Ammon's horn (tissue), 1 donor: Measurements from ENCODE around the gene IL34.

Experiments
- DNase-seq: peaks from one replicate; pipeline ENCODE4 v3.0.0-alpha.2; 2016; ENCODE audit warnings: low spot score

IL34 gene

DNA sequence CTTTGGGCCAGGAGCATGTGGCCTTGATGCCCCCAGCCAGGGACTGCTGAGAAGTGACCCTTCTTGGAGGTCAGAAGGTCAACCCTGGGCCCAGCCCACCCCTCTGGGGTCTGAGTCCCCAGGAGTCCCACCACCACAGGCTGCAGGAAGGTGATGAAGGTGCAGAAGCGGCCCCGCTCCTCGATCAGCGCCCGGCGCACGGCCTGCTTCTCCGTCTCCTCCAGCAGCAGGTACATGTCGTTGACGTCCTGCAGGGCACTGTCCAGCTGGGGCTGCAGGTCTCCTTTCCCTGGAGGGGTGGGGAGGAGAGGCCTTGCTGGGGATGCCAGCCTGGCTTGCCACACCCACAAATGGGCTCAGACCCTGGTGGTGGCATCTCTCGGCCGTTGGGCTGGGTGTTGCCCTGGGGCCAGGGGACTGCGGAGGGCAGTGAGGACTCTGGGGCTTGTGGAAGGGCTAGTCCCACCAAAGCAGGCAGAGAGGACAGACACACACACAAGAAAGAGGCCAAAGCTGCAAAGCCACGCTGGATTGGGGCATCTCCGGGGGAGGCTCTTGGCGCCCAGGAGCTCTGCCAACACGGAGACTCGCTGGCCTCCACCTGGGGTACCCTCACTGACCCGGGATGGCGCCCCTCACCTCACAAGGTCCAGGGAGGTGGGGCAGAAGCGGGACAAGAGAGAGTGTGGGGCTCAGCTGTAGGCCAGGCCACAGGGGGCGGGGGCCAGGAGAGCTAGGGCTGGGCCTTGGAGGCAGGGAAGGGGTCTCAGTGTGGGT, 31.9 kb downstream of the IL34 start:
- no peak for DNase-seq

DNA sequence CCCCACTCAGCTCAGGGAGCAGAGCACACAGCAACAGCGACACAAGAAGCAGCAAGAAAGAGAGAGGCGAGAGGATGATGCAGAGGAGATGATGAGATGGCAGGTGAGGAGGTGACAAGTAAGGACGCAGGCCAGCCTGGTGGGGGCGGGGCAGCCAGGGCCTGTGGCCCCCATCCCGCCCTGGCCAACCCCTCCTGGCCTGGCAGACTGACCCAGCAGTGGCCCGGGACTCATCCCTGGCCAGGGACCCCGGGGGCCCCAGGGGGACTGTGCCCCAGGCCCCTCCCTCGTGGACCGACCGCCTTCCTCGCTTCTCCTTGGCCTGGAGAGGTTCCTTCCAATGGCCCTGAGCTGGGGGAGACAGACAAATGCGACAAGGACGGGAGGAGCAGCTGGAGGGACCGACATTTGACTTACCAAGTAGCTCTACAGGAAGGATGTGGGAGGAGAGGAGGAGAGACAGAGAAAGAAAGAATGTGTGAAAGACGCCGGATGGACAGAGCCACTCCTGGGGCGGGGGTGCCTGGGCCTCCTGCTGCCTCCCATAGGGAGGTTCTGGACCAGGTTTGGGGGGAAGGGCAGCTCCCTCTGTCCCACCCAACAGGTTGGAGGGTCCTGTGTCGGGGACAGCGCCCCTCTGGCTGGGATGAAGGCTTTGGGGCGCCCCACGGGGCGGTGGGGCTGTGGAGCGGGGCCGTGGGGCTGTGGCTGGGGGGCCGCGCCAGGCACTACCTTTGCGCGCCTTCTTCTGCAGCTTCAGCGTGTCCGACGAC, 32.7 kb downstream of the IL34 start:
- DNase-seq: no peak

DNA sequence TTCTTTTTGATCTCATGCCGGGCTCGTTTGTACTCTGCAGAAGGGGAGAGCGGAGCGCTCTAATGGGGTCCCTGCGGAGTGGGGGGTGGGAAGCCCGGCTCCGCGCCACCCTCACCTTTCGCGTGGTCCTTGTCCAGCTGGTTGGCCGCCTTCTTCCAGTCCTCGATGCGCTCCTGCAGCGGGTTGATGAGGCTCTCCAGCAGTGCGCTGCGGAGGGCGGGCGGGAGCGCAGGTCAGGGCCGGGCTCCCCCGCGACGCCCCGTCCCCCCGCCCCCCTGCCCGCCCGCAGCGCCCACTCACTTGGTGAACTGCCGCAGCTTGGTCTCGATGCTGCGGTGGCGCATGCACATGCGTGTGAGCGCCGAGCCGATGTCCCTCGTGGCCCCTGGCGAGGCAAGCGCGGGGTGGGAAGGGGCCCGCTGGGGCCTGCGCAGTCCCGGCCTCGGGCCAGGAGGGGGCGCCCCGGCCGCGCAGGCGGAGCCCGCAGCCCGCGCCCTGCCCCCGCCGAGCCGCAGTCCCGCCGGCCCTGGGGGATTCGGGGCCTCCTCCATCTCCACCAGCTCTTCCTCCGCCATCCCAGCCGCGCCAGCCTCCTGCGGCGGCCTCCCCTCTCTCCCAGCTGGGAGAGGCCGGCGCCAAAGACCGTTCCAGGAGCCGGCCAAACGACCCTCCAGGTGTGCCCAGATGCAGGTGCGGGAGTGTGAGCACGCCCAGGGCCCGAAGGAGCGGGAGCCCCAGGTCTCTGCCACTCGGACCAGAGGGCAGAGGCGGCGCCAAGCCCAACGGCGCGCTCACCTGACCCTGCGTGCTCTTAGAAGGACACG, 33.5 kb downstream of the IL34 start:
- no peak for DNase-seq

DNA sequence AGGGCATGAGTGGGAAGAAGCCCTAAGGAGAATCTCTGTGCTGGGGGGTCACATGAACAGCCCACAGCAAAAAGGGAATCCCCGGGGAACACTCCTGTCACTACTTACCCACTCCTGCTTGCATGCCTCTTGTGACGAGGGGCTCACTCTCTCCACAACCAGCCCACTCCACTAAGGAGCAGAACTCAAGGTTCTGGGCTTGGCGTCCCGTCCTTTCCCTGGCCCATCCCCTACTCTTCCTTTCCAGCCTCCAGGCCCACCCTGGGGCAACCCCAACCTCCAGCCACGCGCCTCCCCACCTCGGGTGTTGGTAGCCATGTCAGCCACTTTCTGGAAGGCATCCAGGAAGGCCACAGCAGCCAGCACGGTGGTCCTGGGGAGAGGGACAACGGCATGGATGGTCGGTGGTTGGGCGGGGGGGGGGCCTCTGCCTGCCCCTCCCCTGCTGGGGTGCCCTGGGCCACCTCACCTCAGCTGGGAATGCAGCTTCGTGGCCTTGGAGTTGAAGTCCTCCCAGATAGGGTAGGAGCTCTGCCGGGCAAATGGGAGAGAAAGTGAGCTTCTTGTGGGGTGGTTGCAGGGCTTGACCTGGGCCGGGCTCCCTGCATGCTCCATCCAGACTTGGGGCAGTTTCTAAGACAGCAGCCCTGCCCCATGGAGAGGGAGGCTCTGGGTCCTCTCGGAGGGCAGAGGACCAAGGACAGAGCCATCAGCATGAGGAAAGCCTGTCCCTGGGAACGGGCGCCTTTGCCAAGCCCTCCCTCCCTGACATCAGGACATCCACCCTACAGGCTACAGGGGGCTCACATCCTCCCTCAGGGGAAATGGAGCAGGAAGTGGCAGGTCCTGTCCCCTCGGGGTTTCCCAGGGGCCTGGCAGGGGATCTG, 34.4 kb downstream of the IL34 start:
- DNase-seq: no peak

DNA sequence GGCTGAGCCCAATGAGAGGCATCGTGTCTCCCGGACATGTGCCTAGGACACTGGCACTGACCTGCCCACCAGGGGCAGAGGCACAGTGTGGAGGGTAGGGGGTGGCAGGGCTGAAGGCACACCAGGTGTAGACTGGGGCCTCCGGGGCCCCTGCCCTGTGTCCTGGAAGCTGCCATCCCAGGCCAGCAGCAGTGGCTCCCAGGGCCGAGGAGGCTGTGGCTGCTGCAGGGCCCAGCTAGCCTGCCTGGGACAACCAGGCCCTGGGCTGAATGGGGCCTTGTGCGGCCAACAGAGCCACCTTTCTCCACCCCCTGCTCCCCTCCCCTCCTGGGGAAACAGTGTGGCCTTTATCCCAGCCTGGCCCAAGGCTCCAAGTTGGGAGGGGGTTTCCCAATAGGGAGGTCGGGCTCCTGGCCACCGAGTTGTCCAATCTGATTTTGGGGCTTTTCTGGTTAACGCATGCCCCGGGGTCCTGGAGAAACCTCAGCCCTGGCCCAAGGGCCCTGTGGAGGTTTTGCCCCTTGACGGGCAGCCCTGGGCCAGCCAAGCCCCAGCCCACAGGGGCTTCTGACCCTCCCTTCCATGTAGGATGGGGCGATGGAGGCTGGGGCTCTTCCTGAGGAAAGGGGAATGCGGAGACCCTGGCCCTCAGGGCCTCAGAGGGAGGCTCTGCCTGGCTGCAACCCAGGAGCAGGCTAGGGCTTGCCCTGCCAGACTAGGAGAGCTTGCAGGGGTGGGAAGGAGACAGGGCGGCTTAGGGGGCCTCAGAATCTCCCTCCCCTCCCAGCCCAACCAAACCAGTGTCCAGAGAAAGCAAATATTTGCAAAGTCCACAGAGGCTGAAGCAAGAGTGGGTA, 35.3 kb downstream of the IL34 start:
- peak; percentile 94 for DNase-seq

DNA sequence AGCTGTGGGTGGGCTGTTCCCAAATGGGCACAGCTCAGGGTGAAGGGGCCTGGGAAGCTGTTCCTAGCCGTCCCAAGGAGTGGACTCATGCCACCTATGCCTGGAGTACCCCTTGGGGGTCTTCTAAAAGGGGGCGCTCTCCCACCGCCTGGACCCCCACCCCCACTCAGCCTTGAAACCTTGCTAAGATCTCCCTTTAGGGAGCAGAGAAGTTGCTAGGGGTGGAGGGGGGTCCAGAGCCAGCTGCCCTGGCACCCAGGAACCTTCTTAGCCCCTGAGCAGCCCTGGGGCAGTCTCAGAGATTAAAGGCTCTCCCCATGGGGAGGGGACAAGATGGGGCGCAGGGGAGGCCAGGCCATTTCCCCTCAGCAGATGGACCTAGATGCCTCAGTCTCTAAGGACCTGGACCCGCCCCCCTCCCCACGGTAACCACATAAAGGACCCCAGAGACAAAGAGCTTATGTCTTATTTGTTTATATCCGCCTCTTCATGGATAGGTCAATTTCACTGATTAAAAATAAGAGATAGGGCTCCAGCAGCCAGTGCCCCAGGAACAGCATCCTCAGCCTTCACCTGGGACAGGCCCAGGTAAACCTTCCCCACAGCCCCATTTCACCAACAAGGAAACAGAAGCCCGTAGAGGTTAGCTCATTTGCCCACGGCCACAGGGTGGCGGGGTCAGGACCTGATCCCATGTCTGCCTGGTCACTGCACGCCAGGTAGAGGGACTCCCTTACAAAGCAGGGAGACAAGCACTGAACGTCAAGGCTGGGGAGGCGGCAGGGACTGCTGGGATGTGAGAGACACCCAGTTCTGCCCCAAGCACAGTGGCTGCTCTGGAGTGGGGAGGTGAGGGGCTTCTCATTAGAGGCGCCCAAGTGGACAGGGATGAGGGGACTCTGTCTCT, 36.1 kb downstream of the IL34 start:
- no peak for DNase-seq

DNA sequence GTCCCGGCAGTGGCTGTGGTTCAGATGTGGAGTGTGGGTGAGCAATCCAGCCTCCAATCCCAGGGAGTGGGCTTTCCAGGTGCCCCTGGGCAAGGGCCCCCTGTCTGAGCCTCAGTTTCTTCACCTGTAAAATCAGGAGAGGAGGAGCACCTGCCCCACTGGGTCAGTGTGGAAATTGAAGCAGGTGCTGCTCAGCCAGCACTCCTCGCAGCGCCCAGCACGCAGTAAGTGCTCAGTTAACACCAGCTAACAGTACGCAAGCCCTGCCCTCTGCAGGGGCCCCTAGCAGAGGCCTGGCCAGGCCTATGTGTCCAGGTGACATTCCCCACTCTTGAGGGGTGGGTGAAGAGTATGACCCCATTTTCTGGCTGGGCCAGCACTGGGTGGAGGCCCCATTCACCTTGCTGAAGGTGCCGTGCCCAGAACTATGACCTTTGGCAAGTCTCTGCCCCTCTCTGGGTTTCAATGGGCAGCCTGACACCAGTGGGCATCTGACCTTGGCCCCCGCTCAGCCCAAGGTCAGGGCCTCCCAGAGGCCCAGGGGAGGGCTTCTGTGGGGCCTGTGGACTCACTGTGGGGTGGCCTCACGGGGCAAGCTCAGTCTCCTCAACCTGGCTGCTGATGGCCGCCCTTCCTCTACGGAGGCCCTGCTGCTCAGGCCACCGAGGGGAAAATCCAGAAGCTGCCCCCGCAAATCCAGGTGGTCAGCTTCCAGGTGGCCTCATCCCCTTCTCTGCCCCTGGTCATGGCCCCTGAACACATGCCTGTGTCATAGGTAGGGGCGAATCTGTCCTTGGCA, 37.0 kb downstream of the IL34 start:
- DNase-seq: no peak

DNA sequence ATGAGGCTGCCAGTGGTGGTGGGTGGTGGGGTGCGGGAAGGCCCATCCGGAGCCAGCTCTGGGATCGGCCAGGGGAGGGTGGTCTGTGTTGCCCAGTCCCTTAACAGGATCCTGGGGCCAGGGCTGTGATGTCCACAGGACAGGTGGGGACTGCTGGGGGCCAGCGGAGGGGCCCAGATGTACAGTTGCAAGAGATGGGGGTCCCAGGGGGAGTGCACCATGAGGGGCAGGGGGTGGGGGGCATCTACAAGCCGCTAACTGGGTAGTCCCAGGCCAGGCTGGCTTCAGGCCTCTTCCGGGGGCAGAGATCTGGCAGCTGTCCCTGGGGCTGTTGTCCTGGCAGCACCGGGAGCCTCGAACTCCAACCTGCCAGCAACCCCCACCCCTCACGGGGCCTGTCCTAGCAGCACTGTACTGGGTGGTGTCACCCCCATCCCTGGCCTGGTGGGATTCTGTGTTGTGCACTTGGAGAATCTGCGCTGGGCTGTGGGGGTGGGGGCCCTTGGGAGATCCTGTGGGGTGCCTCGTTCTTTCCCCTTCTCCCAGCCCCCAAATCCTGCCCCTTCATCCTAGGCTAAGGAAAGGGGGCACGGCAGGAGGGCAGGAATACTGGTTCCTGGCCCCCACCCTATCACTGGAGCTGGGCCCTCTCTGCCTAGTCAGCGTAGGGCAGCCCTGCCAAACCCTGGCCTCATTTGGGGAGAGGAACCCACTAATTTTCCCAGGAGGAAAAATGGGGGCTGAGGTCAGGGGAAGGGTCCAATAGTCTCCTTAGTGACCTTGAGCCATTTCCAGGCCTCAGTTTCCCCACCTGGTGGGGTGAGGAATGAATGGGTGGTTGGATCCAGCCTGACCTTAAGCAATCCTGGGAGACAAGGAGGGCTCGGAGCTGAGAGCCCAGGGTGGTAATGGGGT, 38.0 kb downstream of the IL34 start:
- no peak for DNase-seq

DNA sequence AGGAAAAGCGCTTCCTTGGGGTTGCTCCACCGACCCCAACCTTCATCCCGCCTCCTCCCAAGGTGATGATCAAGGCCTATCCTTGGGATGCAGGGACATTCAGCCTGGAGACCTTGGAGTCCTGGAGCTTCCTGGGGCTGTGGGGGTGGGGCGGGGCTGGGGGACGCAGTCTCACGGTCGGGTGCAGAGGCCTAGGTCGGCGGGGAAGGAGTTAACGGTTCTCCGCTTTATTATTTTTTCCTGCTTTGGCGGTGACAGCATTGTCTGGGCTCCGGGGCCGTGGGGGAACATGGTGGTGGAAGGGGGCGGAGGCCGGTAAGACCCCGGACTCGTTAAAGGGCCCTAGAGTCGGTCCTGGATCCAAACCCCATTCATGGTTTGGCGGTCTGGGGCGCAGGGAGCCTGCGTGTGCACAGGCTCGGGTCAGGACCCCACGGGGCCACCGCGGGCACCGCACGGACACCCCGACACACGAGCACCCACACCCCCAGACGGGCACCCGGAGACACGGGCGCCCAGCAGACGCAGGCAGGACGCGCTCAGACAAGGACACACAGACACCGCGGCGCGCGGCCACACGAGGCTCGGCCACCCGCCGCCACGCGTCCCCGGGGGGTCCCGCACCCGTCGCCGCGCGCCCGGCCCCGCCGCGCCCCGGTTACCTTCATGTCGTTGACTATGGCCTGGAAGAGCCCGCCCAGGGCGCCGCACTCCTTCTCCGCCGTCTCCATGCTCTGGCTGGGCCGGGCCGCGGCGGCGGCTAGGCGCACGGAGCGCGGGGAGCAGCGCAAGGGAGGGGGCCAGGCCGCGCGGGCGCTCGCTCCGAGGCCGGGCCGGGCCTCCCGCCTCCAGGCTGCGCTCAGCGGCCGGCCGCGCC, 38.9 kb downstream of the IL34 start:
- DNase-seq: no peak

DNA sequence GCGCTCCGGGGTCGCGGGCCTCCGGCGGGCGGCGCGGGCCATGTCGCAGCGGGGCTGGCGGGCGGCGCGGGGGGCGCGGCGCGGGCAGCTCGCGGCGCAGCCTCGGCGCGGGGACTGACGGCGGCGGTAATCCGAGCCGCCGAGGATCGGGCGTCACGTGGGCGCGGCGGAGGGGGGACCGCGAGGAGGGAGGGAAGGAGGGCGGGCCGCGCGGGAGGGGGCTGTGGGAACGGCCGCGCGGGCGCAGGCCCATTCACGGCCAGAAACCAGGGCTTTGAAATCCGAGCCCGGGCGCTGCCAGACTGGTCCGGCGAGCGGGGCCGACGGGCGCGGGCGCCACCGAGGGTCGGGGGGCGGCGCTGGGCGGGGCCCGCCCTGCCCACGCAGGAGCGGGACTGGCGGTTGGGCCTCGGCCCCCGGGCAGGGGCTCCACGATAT, 39.6 kb downstream of the IL34 start, which contains the start of gene MTSS2:
TSS of gene MTSS2 (minus strand) at position 116 of the 438 bp plus-strand sequence. CDS start 262 bp downstream, outside the sequence.
- peak; percentile 91 for DNase-seq

DNA sequence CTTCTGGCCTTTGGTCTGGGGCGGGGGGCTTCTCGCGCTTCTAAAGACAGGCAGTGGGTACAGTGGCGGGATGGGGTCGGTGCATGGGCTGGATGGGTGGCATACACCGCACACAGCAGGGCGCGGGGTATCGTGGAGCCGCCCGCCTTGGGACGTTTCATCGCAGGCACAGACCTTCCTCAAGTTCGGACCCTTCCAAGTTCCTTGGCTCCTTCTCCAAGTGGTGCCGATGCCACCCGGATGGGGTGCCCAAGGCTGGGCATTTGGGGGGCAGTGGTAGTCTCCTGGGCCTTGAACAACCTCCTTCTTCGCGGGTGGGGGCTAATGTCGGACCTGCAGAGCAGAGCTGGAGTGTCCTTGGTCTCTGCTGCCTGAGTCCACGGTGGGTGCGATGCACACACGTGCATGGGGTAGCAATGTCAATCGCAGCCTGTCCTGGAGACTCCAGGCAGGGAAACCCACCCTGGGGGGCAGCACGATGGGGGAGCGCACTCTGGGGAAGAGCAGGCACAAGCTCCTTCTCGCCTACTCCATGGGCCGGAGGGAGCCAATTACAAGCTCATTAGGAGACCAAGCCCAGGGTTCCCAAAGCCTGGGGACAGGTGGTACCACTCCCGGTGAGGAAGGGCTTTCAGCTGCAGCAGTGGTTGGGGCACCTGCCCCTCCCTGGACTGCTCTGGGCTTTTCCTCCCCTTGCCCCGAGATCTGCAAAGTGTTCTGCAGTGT, 40.2 kb downstream of the IL34 start:
- DNase-seq: no peak

DNA sequence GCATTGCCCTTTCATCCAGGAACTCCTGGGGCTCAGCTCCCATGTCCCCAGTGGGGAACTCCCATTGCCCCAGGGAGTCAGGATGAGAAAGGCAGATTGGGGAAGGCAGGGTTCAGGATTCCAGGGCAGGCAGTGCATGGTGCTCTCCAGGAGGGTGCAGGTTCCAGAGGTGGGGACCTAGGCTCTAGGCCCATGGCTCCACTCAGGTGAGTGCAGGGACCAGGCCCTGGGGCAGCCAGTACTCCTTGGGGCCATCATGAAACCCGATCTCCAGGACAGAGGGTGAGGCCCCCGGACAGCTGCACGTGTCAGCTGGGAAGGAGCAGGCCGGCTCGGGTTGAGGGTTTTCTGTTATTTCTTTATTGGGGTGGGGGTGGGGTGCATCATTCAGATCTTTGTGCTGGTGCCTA, 40.7 kb downstream of the IL34 start:
- DNase-seq: no peak

DNA sequence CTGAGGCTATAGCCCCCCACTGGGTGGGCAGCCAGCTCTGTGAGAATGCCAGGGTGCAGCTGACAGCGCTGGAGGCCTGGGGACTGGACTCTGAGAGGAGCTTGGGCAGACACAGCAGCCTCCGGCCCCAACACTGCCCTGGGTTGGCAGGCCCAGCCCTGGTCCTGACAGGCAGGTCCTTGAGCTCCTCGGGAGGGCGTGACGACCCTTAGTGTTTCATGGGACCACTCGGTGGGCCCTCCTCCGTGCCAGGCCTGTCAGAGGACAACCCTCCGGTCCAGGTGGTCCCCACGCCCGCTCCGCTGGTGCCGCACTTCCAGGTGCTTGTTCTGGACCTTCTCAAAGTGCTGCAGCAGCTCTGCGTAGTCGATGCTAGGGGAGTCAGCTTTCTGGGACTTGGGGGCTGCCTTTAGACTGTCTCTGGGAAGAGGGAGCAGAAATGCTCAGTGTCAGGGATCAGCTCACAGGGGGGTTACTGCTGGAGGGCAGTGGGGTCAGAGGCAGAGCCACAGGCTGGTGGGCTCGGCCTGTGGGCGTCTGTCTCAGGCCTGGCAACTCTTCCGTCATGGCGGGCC, 41.4 kb downstream of the IL34 start:
- DNase-seq: no peak

DNA sequence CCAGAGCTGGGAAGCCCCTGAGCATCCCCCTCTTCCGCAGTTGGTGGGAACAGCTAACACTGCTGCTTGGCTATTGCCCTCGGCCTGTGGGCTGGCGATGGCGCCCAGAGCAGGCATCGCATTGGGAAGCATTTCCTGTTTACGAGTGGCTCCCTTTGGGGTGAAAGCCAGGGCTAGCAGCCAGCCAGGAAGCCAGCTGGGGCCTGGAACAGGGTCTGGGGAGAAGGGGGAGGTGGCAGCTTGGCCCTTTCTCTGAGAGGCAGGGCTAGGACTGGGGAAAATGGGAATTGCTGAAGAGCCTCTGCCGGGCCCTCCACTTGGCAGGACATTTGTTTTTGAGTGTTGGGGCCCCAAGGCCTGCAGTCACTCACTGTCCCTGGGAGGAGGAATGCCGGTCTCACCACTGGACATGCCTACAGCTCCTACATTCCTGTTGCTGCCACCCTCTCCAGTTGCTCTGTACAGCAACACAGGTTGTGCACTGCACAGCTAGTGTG, 41.9 kb downstream of the IL34 start:
- DNase-seq: peak; percentile 92
